Endothelial cell of umbilical vein (primary cell): Measurements from ENCODE around the gene PAX5.

ENCODE experiments used
- EZH2 ChIP-seq: IDR thresholded peaks from 2 replicates; pipeline ENCODE4 v1.6.1; 2012; ENCODE audit warnings: borderline replicate concordance, low read depth, mild to moderate bottlenecking, moderate library complexity, low read length, inconsistent platforms; ENCODE audit not compliant: severe bottlenecking
- JUN ChIP-seq: IDR thresholded peaks from 2 replicates; pipeline ENCODE4 v1.6.1; 2011; ENCODE audit warnings: borderline replicate concordance, low read depth; ENCODE audit not compliant: insufficient read length, insufficient read depth
- MYC ChIP-seq: IDR thresholded peaks from one replicate; pipeline ENCODE4 v1.6.1; 2011; ENCODE audit warnings: mild to moderate bottlenecking, low read depth, low read length
- POLR2A ChIP-seq: IDR thresholded peaks from 2 replicates; pipeline ENCODE4 v1.6.1; 2012; ENCODE audit warnings: low read depth, mild to moderate bottlenecking, control low read depth, low read length
- POLR2AphosphoS5 ChIP-seq: IDR thresholded peaks from 2 replicates; pipeline ENCODE4 v1.6.1; 2012; ENCODE audit warnings: low read depth, mild to moderate bottlenecking, control low read depth, low read length, moderate library complexity; ENCODE audit not compliant: insufficient read depth
- TF ChIP-seq, protein P1 (sequence below), 2 donors: IDR thresholded peaks; 1 replicate in 1 of 2; 2 replicates in 1 of 2; pipeline ENCODE4 v1.5.1; 2011; ENCODE audit warnings: low read length in 2 of 2, mild to moderate bottlenecking in 2 of 2, moderate library complexity in 2 of 2, control low read depth in 1 of 2, inconsistent platforms in 1 of 2, low read depth in 1 of 2; ENCODE audit not compliant: insufficient read depth in 1 of 2; ENCODE audit errors: extremely low read depth in 1 of 2
- TF ChIP-seq, protein P2 (sequence below): IDR thresholded peaks from 2 replicates; pipeline ENCODE4 v1.6.1; 2011; ENCODE audit not compliant: insufficient read depth, insufficient read length

DNA sequence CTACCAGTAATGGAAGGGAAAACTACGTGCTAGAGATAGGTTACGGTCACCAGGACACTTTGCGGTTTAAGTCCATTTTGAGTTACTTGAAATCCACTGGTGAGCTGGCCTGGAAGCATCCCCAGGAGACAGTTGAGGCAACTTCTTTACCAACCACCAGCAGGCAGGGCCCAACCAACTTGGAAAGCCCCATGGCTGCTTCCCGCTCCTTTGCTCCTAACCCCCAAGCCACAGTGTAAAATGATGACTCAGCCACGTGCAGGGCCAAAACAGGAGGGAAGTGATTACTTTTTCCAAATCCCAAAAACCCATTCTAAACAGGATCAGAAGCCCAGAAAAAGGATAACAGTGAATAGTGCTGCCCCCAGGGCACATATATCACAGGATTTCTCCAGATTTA is 87.4 kb downstream of the PAX5 start:
- TF ChIP-seq, protein P1, sequence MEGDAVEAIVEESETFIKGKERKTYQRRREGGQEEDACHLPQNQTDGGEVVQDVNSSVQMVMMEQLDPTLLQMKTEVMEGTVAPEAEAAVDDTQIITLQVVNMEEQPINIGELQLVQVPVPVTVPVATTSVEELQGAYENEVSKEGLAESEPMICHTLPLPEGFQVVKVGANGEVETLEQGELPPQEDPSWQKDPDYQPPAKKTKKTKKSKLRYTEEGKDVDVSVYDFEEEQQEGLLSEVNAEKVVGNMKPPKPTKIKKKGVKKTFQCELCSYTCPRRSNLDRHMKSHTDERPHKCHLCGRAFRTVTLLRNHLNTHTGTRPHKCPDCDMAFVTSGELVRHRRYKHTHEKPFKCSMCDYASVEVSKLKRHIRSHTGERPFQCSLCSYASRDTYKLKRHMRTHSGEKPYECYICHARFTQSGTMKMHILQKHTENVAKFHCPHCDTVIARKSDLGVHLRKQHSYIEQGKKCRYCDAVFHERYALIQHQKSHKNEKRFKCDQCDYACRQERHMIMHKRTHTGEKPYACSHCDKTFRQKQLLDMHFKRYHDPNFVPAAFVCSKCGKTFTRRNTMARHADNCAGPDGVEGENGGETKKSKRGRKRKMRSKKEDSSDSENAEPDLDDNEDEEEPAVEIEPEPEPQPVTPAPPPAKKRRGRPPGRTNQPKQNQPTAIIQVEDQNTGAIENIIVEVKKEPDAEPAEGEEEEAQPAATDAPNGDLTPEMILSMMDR (IDR thresholded peaks at IDR 0.05; ENCODE audit: extremely low read depth in 1 of 2, insufficient read depth in 1 of 2, low read depth in 1 of 2, low read length in 2 of 2) = no peak
- TF ChIP-seq POLR2A (no peak), POLR2AphosphoS5 (no peak), EZH2 (no peak), MYC (no peak), JUN (no peak)
- TF ChIP-seq, protein P2, sequence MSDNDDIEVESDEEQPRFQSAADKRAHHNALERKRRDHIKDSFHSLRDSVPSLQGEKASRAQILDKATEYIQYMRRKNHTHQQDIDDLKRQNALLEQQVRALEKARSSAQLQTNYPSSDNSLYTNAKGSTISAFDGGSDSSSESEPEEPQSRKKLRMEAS = no peak
